K562 (cell line): ENCODE results near the gene ACAT2. TPM values are rescaled to one million over a fixed set of nuclear protein-coding genes. Genes with fewer than 3 reads are reported as not detected.
A peak's percentile ranks its signal among the peaks of the same experiment; 100 is the strongest.

Experiments used
- CBX3 ChIP-seq, 2 experiments: IDR thresholded peaks; 1 replicate in 1 of 2; 2 replicates in 1 of 2; pipeline ENCODE4 v1.6.1; 2012; ENCODE audit warnings: inconsistent platforms in 2 of 2, low read length in 2 of 2, borderline replicate concordance in 1 of 2, control low read depth in 1 of 2
- ELF4 ChIP-seq: fragments of 450-650 bp; formaldehyde crosslinking; IDR thresholded peaks from 2 replicates; pipeline ENCODE4 v1.4.0; 2022; ENCODE audit warnings: missing genetic modification characterization
- FOXA1 ChIP-seq: fragments of 450-650 bp; IDR thresholded peaks from 2 replicates; pipeline ENCODE4 v1.6.1; 2016; ENCODE audit warnings: mild to moderate bottlenecking, borderline replicate concordance
- HCFC1 ChIP-seq: IDR thresholded peaks from 2 replicates; pipeline ENCODE4 v1.6.1; 2012; ENCODE audit warnings: low read depth, low read length, improper control_type of control experiment
- HNRNPUL1 ChIP-seq: fragments of 200-400 bp; formaldehyde crosslinking; IDR thresholded peaks from 2 replicates; pipeline ENCODE4 v1.6.1; 2017; ENCODE audit warnings: low read length
- NFE2 ChIP-seq: IDR thresholded peaks from 2 replicates; pipeline ENCODE4 v1.6.1; 2014; ENCODE audit warnings: antibody characterized with exemption, low read depth
- PCBP2 ChIP-seq: fragments of 200-400 bp; formaldehyde crosslinking; IDR thresholded peaks from 2 replicates; pipeline ENCODE4 v1.6.1; 2018; ENCODE audit warnings: low read length, low read depth, mild to moderate bottlenecking, moderate library complexity; ENCODE audit not compliant: poor library complexity, severe bottlenecking
- PTRF ChIP-seq: fragments of 450-650 bp; IDR thresholded peaks from 2 replicates; pipeline ENCODE4 v1.6.1; 2016; ENCODE audit warnings: mild to moderate bottlenecking, missing genetic modification characterization, missing compliant biosample characterization
- RBM17 ChIP-seq: fragments of 200-400 bp; formaldehyde crosslinking; IDR thresholded peaks from 2 replicates; pipeline ENCODE4 v1.6.1; 2017; ENCODE audit warnings: low read depth, mild to moderate bottlenecking, low read length, borderline replicate concordance
- RNF219 ChIP-seq: fragments of 250-450 bp; sonication (Bioruptor Pico); IDR thresholded peaks from 2 replicates; pipeline ENCODE4 v1.5.0; 2022; ENCODE audit warnings: mild to moderate bottlenecking
- TAF15 ChIP-seq: fragments of 200-400 bp; formaldehyde crosslinking; IDR thresholded peaks from 2 replicates; pipeline ENCODE4 v1.6.1; 2017; ENCODE audit warnings: mild to moderate bottlenecking, low read depth, low read length, moderate library complexity
- TARDBP ChIP-seq: fragments of 450-650 bp; IDR thresholded peaks from 2 replicates; pipeline ENCODE4 v1.6.1; 2016
- TCF15 ChIP-seq: fragments of 250-450 bp; sonication (Bioruptor Pico); IDR thresholded peaks from 2 replicates; pipeline ENCODE4 v1.8.0; 2022; ENCODE audit warnings: moderate library complexity, mild to moderate bottlenecking, inconsistent platforms
- TEAD1 ChIP-seq, 2 experiments: fragments of 450-650 bp in 1 of 2; sonication (generic) in 1 of 2; formaldehyde crosslinking; IDR thresholded peaks; 2 replicates each; pipeline versions ENCODE4 v1.4.0 to v1.8.0; 2020 to 2022; ENCODE audit warnings: mild to moderate bottlenecking in 2 of 2, missing genetic modification reagents in 1 of 2
- ZNF445 ChIP-seq: fragments of 250-450 bp; sonication (Bioruptor Pico); IDR thresholded peaks from 2 replicates; pipeline ENCODE4 v1.4.0; 2020; ENCODE audit warnings: low read depth, mild to moderate bottlenecking, moderate library complexity
- polyA plus RNA-seq, 8 experiments: library from polyadenylated mRNA; depleted of rRNA in 4 of 8; stranded (reverse) in 5 of 8; unstranded in 3 of 8; fragments of >200 nt; fragmentation: Nextera tagmentation in 2 of 8; fragmentation: Illumina TruSeq in 1 of 8; extraction: Ambion mirVana in 2 of 8; extraction: Trizol in 1 of 8; gene quantifications; 2 replicates each; pipeline versions ENCODE4 v1.2.1 to v1.2.3, GENCODE V29; 2011 to 2014; ENCODE audit warnings: inconsistent platforms in 1 of 8, missing spikeins in 1 of 8
- total RNA-seq, 7 experiments: library from RNA; depleted of rRNA in 6 of 7; stranded (reverse); fragments of >200 nt in 6 of 7; fragmentation: Illumina TruSeq in 2 of 7; extraction: Trizol in 2 of 7; gene quantifications; 2 replicates each; pipeline versions ENCODE4 v1.2.1 to v1.2.3, GENCODE V29; 2011 to 2021; ENCODE audit warnings: low replicate concordance in 1 of 7
- TF ChIP-seq, protein P1 (sequence below): sonication (generic); formaldehyde crosslinking; IDR thresholded peaks from 2 replicates; pipeline ENCODE4 v1.8.0; 2022; ENCODE audit warnings: mild to moderate bottlenecking, missing genetic modification reagents, borderline replicate concordance
- TF ChIP-seq, protein P2 (sequence below): sonication (generic); formaldehyde crosslinking; IDR thresholded peaks from 2 replicates; pipeline ENCODE4 v1.8.0; 2023; ENCODE audit warnings: missing genetic modification reagents, mild to moderate bottlenecking, borderline replicate concordance

The ACAT2 gene
- total and polyA plus RNA-seq, 9 of the 15 experiments (the other 6 are each of a cell fraction or from before 2014, with no cell fraction given), result 63.0 to 309 (median 144) TPM

DNA sequence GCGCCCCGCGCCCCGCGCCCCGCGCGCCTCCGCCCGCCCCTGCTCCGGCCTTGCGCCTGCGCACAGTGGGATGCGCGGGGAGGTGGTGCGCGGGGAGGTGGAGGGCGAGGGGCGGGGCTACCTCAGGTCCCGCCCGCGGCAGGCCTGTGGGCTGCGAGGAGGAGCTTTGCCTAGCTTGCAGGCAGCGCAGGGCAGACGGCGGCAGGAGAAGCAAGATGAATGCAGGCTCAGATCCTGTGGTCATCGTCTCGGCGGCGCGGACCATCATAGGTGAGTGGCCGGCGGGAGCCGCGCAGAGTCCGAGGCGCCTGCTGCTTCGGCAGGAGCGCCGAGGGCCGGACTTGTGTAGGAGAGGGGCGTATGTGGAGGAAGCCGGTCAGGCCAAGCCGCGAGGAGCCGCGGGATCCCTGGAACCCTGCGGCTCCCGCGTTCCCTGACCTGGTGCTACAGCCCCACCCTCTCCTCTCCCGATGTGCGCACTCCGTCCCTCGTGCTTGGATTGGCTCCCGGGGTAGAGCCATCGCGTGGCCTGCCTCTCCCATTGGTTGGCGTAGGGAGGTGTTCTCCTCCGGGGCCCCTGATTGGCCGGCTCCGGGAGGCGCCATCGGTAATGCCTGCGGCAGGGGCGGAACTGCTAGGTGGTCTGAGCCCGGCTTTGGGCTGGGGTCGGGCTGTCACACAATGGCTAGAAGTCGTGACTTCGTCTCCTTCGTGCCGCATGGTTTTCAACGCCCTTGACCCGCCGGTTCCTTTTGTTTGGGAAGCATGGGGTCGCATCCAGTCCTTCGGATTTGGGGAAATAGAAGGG, at the start of gene ACAT2 (continued):
- TF ChIP-seq RNF219 (CRISPR knock-in tag) (no peak), PTRF (tag) (no peak), HCFC1 (no peak; the same call in 1 of the 2 replicates), TCF15 (CRISPR knock-in tag) (no peak), CBX3 (IDR thresholded peaks at IDR 0.05; ENCODE audit: borderline replicate concordance in 1 of 2, low read length in 2 of 2) (no peak), ZNF445 (no peak), FOXA1 (no peak), TARDBP (no peak), ELF4 (CRISPR knock-in tag) (no peak; the same call in 1 of the 2 replicates), NFE2 (no peak), PCBP2 (no peak), RBM17 (no peak), TAF15 (no peak), TEAD1 (CRISPR knock-in tag; IDR thresholded peaks at IDR 0.05) (peak in 1 of 2 experiments; percentile 46; a peak in 1 of 4 replicates), HNRNPUL1 (no peak)
- TF ChIP-seq, protein P1, sequence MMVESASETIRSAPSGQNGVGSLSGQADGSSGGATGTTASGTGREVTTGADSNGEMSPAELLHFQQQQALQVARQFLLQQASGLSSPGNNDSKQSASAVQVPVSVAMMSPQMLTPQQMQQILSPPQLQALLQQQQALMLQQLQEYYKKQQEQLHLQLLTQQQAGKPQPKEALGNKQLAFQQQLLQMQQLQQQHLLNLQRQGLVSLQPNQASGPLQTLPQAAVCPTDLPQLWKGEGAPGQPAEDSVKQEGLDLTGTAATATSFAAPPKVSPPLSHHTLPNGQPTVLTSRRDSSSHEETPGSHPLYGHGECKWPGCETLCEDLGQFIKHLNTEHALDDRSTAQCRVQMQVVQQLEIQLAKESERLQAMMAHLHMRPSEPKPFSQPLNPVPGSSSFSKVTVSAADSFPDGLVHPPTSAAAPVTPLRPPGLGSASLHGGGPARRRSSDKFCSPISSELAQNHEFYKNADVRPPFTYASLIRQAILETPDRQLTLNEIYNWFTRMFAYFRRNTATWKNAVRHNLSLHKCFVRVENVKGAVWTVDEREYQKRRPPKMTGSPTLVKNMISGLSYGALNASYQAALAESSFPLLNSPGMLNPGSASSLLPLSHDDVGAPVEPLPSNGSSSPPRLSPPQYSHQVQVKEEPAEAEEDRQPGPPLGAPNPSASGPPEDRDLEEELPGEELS (CRISPR knock-in tag), result no peak
- TF ChIP-seq, protein P2, sequence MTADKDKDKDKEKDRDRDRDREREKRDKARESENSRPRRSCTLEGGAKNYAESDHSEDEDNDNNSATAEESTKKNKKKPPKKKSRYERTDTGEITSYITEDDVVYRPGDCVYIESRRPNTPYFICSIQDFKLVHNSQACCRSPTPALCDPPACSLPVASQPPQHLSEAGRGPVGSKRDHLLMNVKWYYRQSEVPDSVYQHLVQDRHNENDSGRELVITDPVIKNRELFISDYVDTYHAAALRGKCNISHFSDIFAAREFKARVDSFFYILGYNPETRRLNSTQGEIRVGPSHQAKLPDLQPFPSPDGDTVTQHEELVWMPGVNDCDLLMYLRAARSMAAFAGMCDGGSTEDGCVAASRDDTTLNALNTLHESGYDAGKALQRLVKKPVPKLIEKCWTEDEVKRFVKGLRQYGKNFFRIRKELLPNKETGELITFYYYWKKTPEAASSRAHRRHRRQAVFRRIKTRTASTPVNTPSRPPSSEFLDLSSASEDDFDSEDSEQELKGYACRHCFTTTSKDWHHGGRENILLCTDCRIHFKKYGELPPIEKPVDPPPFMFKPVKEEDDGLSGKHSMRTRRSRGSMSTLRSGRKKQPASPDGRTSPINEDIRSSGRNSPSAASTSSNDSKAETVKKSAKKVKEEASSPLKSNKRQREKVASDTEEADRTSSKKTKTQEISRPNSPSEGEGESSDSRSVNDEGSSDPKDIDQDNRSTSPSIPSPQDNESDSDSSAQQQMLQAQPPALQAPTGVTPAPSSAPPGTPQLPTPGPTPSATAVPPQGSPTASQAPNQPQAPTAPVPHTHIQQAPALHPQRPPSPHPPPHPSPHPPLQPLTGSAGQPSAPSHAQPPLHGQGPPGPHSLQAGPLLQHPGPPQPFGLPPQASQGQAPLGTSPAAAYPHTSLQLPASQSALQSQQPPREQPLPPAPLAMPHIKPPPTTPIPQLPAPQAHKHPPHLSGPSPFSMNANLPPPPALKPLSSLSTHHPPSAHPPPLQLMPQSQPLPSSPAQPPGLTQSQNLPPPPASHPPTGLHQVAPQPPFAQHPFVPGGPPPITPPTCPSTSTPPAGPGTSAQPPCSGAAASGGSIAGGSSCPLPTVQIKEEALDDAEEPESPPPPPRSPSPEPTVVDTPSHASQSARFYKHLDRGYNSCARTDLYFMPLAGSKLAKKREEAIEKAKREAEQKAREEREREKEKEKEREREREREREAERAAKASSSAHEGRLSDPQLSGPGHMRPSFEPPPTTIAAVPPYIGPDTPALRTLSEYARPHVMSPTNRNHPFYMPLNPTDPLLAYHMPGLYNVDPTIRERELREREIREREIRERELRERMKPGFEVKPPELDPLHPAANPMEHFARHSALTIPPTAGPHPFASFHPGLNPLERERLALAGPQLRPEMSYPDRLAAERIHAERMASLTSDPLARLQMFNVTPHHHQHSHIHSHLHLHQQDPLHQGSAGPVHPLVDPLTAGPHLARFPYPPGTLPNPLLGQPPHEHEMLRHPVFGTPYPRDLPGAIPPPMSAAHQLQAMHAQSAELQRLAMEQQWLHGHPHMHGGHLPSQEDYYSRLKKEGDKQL, result no peak
